ENCODE data around the gene PRSS36. TPM values are rescaled to one million over a fixed set of nuclear protein-coding genes. Genes with fewer than 3 reads are reported as not detected.
"Not testable (repeated sequence)": the region's sequence is repeated elsewhere in the genome, so short reads cannot be mapped to it uniquely, and the experiment has no call there.

The PRSS36 gene
- polyA plus RNA-seq, 1 experiment, result 0.24 TPM

GRCh38 chr16:31142109-31143010 lies 7.5 kb downstream of the PRSS36 start:
- Histone ChIP-seq H3K27me3 (ENCODE audit: control insufficient read depth, insufficient read depth, low read length) (peaks cover 5% of the 10 kb centered on the region), H3K9me3 (ENCODE audit: control insufficient read depth, insufficient read depth, low read length) (no peaks in the 10 kb centered on the region; the same call in 1 of the 2 replicates), H3K27ac (ENCODE audit: low read depth, low read length) (peak overlapping the region; percentile 84), H3K4me3 (ENCODE audit: low read depth, low read length) (peak overlapping the region; percentile 51)
- POLR2A ChIA-PET, result interaction anchor here (0.6 to 2.3 kb wide), 17 partner anchors 10 to 366 kb away, joined by 3 to 75 read pairs (median 4); partner anchors contain the start of genes FUS, KAT8, PYCARD and RUSF1
- peak; percentile 87 for TF ChIP-seq CTCF (IDR thresholded peaks at IDR 0.05; ENCODE audit: low read depth, low read length)
- DNase-seq (ENCODE audit: low read depth, low spot score), result peak; percentile 96
- CTCF ChIA-PET, result interaction anchor here (0.5 to 2.8 kb wide), 61 partner anchors 9 to 1074 kb away, joined by 3 to 32 read pairs (median 5); partner anchors contain the start of genes BCKDK, COX6A2, FUS and HSD3B7

- CTCF ChIA-PET, result interaction anchor here (0.5 to 2.8 kb wide), 56 partner anchors 8 to 732 kb away, joined by 3 to 32 read pairs (median 5); partner anchors contain the start of genes BCKDK, COX6A2, FUS and HSD3B7
- H3K27me3 ChIP-seq (ENCODE audit: control insufficient read depth, insufficient read depth, low read length), result no peaks in the 10 kb centered on the region
These were observed 8.3 kb downstream of the PRSS36 start for GRCh38 chr16:31141489-31142108.

GRCh38 chr16:31141071-31141469 lies 8.8 kb downstream of the PRSS36 start:
- H3K27me3 ChIP-seq (ENCODE audit: control insufficient read depth, insufficient read depth, low read length); H3K9me3 ChIP-seq (ENCODE audit: control insufficient read depth, insufficient read depth, low read length); DNase-seq (ENCODE audit: low read depth, low spot score): not testable (repeated sequence)
- peak overlapping the region; percentile 84 for H3K27ac ChIP-seq (ENCODE audit: low read depth, low read length)
- 0 out of 2 replicates have a peak overlapping the region, but pooled peaks have one; percentile 46 for H3K4me3 ChIP-seq (ENCODE audit: low read depth, low read length)
- ChIA-PET POLR2A (interaction anchor here (1.8 to 2.3 kb wide), 2 partner anchors 23 to 39 kb away, joined by 41 to 75 read pairs; partner anchors contain the start of genes FUS and KAT8), CTCF (interaction anchor here (1.8 kb wide), 1 partner anchor 22 kb away, joined by 4 read pairs; no protein-coding TSS in a partner anchor)

More at GRCh38 chr16:31141489-31142108, 8.3 kb downstream of the PRSS36 start:
- Histone ChIP-seq H3K27ac (ENCODE audit: low read depth, low read length) (peak overlapping the region; percentile 84), H3K4me3 (ENCODE audit: low read depth, low read length) (peak overlapping the region; percentile 46), H3K9me3 (ENCODE audit: control insufficient read depth, insufficient read depth, low read length) (no peaks in the 10 kb centered on the region; the same call in 1 of the 2 replicates)
- no peak for DNase-seq (ENCODE audit: low read depth, low spot score)
- POLR2A ChIA-PET, result interaction anchor here (0.7 to 2.3 kb wide), 13 partner anchors 9 to 367 kb away, joined by 3 to 75 read pairs (median 4); partner anchors contain the start of genes FUS, KAT8, PYCARD and RUSF1
- TF ChIP-seq CTCF (IDR thresholded peaks at IDR 0.05; ENCODE audit: low read depth, low read length), result no peak

GRCh38 chr16:31138621-31139578 lies 11.0 kb downstream of the PRSS36 start:
- CTCF ChIA-PET, result no interaction called here
- no peak overlapping the region for H3K27ac ChIP-seq (ENCODE audit: low read depth, low read length)
- H3K4me3 ChIP-seq (ENCODE audit: low read depth, low read length), result no peak overlapping the region
- no peak for DNase-seq (ENCODE audit: low read depth, low spot score)
- POLR2A ChIA-PET, result no interaction called here
- no peaks in the 10 kb centered on the region; the same call in 1 of the 2 replicates for H3K9me3 ChIP-seq (ENCODE audit: control insufficient read depth, insufficient read depth, low read length)
- H3K27me3 ChIP-seq (ENCODE audit: control insufficient read depth, insufficient read depth, low read length), result peaks cover 2% of the 10 kb centered on the region
- no peak for TF ChIP-seq CTCF (IDR thresholded peaks at IDR 0.05; ENCODE audit: low read depth, low read length)

- POLR2A ChIA-PET, result interaction anchor here (1.2 kb wide), 1 partner anchor 20 kb away, joined by 4 read pairs; the partner anchor contains the start of gene KAT8
- H3K27ac ChIP-seq (ENCODE audit: low read depth, low read length); CTCF ChIA-PET; DNase-seq (ENCODE audit: low read depth, low spot score); H3K9me3 ChIP-seq (ENCODE audit: control insufficient read depth, insufficient read depth, low read length); H3K27me3 ChIP-seq (ENCODE audit: control insufficient read depth, insufficient read depth, low read length); H3K4me3 ChIP-seq (ENCODE audit: low read depth, low read length): not testable (repeated sequence)
These were observed 12.9 kb downstream of the PRSS36 start for GRCh38 chr16:31136822-31137499.

Measured in AG04450 (cell line).